ENCODE results near the gene SSH2.

SSH2 gene

DNA sequence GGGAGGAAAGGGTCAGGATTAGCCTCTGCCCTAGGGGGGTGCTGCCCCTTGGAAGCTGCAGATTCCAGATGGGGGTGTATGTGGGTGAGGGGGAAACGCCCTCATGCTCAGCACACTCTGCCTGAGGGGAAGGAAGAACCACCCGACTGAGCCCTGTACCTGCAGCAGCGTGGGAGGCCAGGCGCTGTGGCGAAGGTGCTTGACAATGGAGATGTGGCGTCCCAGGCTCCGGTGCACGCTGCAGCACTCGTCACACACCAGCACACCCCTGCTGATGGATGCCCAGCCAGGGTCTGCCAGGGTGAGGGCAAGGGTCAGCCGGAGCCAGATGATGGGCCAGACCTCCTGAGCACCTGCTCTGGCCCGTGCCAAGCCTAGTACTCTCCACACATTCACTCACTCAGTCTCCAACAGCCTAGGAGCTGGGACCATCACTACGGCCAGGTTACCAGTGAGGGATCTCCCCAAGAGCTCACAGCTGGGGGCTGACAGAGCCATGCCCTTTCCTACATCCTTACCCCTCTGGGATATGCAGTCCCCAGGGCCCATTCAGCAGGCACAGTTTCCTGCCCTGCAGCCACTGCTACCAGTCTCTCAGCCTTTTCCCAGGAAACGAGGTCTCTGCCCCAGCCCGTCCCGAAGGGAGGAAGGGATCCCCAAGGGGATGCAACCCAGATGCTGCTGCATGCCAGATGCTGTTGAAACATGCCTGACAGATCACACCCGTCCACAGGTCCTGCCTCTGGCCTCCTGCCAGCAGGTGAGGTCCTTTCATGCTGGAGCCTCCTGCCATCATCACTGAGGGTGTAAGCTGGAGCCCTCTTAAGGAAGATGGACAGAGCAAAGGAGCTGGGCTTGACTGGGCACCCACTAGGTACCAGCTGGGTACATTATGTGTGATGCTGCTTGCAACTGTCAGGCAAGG, 346.4 kb downstream of the SSH2 start:
- Histone ChIP-seq H3K4me1 (ENCODE audit: insufficient read depth, low read length) (peaks cover 32% of the 10 kb centered on the region), H3K9ac (ENCODE audit: low read depth, low read length) (no peak overlapping the region), H3K27me3 (ENCODE audit: insufficient read depth, low read length) (0 out of 2 replicates have a peak, but pooled peaks cover 4% of the 10 kb centered on the region), H3K4me3 (ENCODE audit: low read length) (no peak overlapping the region), H3K27ac (ENCODE audit: low read depth, low read length) (no peak overlapping the region), H3K36me3 (ENCODE audit: insufficient read depth, low read length) (peaks cover 16% of the 10 kb centered on the region), H3K9me3 (ENCODE audit: insufficient read depth, low read depth, low read length) (no peaks in the 10 kb centered on the region)
- whole genome bisulfite sequencing = 93% methylated on average over 16 of the region's 16 CpGs

DNA sequence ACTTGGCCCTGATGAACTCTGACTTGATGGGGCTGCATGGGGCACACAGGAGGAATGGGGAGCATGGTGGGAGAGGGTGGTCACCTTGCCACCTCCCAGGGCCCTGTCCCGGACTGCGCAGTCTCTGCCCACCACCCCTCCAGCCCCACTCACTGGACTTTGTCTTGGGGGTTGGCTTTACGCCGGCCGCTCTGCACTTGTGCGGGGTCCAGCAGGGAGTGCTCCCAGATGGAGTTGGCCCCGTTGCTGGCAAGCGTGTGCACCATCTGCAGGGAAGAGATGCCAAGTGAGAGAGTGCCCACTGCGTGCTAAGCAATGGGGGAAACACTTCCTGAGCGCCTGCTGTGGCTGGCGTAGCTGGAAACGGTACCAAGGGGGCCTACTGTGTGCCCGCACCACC, 347.3 kb downstream of the SSH2 start:
- WGBS = 96% methylated on average over 13 of the region's 13 CpGs
- Histone ChIP-seq H3K9me3 (ENCODE audit: insufficient read depth, low read depth, low read length) (no peaks in the 10 kb centered on the region), H3K27ac (ENCODE audit: low read depth, low read length) (no peak overlapping the region), H3K9ac (ENCODE audit: low read depth, low read length) (no peak overlapping the region), H3K36me3 (ENCODE audit: insufficient read depth, low read length) (peaks cover 23% of the 10 kb centered on the region), H3K4me1 (ENCODE audit: insufficient read depth, low read length) (peaks cover 26% of the 10 kb centered on the region), H3K27me3 (ENCODE audit: insufficient read depth, low read length) (no peaks in the 10 kb centered on the region), H3K4me3 (ENCODE audit: low read length) (no peak overlapping the region)

DNA sequence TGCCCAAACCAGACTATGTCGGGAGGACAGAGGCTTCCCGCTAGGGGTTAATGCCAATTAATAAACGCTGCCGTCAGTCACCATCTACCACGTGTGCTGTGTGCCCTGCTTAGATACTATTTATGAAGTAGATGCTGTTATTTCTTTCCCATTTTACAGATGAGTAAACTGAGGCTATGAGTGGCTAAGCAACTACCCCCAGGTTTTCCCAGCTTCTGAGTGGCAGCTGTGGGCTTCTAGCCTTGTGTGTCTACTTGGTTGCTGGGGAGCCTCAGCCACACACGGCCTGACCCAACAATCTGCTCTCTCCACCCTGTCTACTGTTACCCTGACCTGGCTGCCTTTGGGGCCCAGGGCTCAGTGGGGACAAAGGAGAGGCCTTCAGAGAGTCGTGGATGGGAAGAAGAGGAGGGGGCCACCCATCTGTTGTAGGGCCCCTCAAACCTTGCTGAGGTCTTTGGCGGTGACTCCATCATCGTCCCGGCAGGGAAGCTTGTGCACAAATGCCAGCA, 347.7 kb downstream of the SSH2 start:
- H3K9me3 ChIP-seq (ENCODE audit: insufficient read depth, low read depth, low read length) = no peaks in the 10 kb centered on the region
- no peak overlapping the region for H3K4me3 ChIP-seq (ENCODE audit: low read length)
- 94% methylated on average over 10 of the region's 10 CpGs for WGBS
- H3K27me3 ChIP-seq (ENCODE audit: insufficient read depth, low read length) = no peaks in the 10 kb centered on the region
- no peak overlapping the region for H3K27ac ChIP-seq (ENCODE audit: low read depth, low read length)
- peaks cover 27% of the 10 kb centered on the region for H3K36me3 ChIP-seq (ENCODE audit: insufficient read depth, low read length)
- no peak overlapping the region for H3K9ac ChIP-seq (ENCODE audit: low read depth, low read length)
- peaks cover 24% of the 10 kb centered on the region for H3K4me1 ChIP-seq (ENCODE audit: insufficient read depth, low read length)

DNA sequence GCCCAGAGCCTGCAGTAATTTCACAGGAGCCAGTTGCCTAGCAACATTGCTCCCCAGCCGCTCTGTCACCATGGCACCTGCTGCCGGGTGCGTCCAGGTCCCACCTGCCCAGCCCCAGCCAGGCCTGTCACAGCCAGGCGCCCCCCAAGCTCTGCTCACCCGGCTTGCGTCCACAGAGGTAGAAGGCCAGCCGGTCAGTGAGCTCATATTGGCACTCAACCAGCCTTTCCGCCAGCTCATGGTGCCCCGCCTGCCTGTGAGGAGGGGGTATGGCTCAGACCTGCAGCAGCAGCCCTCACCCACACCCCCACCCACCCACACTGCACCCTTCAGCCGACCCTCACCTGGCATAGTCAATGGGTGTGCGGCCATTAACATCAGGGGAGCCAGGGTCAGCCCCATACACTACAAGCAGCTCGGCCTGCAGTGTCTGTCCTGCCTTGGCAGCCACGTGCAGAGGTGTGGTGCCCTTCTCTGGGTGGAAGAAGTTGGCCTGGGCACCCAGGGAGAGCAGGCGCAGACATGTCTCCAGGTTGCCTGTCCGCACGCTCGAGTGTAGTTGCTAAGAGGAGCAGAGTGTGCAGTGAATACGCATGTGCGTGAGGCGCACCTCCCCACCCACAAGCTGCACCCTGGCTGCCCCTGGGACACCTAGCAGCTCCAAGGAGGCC, 348.3 kb downstream of the SSH2 start:
- Histone ChIP-seq H3K4me1 (ENCODE audit: insufficient read depth, low read length) (peaks cover 24% of the 10 kb centered on the region), H3K9ac (ENCODE audit: low read depth, low read length) (no peak overlapping the region), H3K27me3 (ENCODE audit: insufficient read depth, low read length) (no peaks in the 10 kb centered on the region), H3K36me3 (ENCODE audit: insufficient read depth, low read length) (peaks cover 30% of the 10 kb centered on the region), H3K27ac (ENCODE audit: low read depth, low read length) (no peak overlapping the region), H3K4me3 (ENCODE audit: low read length) (no peak overlapping the region), H3K9me3 (ENCODE audit: insufficient read depth, low read depth, low read length) (no peaks in the 10 kb centered on the region)
- WGBS = 96% methylated on average over 20 of the region's 20 CpGs

DNA sequence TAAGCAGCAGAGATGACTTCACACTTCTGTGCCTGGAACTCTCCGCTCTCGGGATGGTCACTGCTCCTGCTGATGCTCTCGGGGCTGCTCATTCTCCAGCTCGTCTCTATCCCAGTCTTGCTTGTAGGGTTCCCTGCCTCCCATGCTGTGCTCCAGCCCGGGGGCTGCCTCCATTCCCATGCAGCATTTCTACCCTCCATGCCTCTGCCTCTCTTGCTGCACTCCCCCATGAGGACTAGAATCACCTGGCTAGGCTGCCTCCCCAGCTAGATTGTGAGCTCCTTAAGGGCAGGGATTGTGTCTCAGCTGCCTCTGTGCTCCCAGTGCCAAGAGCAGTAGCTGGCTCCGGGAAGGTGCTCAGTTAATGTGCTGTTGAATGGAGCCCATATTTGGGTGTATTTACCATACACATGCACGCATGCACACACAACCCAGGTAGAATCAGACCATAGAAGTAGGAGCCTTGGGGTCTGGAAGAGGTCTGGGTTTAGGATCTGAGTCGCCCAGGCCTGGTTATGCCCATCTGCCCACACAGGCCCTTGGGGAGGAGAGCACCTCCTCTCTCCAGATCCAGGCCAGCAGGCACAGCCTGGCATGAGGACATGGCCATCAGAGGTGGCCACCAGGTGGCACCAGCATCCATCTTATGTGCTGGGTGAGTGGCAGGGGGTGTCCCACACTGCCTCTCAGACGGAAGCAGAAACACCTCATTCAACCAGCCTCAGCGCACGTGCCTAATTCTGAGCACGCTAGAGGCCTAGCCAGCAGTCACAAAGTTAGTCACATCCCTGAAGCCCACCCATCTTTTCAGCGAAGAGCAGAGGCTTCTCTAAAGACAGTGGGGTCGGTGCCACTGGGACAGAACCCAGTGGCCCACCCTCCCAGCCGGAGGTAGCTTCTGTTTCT, 349.9 kb downstream of the SSH2 start:
- H3K27me3 ChIP-seq (ENCODE audit: insufficient read depth, low read length) = no peaks in the 10 kb centered on the region
- H3K27ac ChIP-seq (ENCODE audit: low read depth, low read length) = no peak overlapping the region
- WGBS = 70% methylated on average over 15 of the region's 15 CpGs
- no peak overlapping the region for H3K9ac ChIP-seq (ENCODE audit: low read depth, low read length)
- peaks cover 41% of the 10 kb centered on the region for H3K36me3 ChIP-seq (ENCODE audit: insufficient read depth, low read length)
- peaks cover 15% of the 10 kb centered on the region for H3K4me1 ChIP-seq (ENCODE audit: insufficient read depth, low read length)
- H3K4me3 ChIP-seq (ENCODE audit: low read length) = no peak overlapping the region
- H3K9me3 ChIP-seq (ENCODE audit: insufficient read depth, low read depth, low read length) = no peaks in the 10 kb centered on the region

DNA sequence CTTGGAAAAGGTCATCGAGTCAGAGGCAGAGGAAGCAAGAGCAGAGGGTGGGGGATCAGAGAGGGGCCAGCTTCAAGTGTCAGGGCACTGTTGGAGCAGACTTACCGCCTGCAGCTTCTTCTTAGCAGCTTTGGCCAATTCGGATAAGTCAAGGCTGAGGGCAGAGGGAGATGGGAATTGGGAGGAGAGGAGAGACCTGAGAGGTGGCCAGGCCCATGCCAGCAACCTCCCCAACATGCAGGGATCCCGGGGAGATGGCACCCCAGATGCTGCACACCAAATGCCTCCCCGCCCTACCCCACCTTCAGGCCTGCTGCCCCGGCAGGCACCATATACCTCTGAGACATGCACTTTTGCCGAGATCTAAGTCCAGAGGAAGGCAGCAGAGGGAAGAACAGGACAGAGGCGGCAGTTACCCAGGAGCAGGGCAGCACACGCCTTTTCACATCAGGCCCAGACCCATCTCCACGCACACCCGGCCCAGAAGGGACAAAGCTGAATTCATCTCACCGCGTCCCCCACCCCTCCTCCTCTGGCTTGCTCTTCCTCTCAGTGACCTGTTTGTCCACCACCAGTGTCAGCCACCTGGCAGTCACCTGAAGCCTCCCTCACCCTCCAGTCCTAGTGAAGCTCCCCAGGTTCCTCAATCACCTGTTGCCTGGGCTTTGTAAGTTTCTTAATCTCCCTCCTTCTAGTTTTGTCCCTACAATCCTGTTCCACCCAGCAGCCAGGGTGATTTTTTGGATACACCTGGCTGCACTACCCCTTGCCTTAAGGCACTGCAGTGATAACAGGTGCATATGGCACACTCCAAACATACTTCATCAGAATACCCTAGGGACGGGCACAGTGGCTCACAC, 351.2 kb downstream of the SSH2 start:
- WGBS = 95% methylated on average over 14 of the region's 14 CpGs
- peaks cover 3% of the 10 kb centered on the region; the same call in 1 of the 2 replicates for H3K4me1 ChIP-seq (ENCODE audit: insufficient read depth, low read length)
- H3K9ac ChIP-seq (ENCODE audit: low read depth, low read length) = no peak overlapping the region
- H3K36me3 ChIP-seq (ENCODE audit: insufficient read depth, low read length) = peaks cover 50% of the 10 kb centered on the region
- H3K27ac ChIP-seq (ENCODE audit: low read depth, low read length) = no peak overlapping the region
- H3K9me3 ChIP-seq (ENCODE audit: insufficient read depth, low read depth, low read length) = no peaks in the 10 kb centered on the region
- H3K27me3 ChIP-seq (ENCODE audit: insufficient read depth, low read length) = no peaks in the 10 kb centered on the region
- H3K4me3 ChIP-seq (ENCODE audit: low read length) = no peak overlapping the region

DNA sequence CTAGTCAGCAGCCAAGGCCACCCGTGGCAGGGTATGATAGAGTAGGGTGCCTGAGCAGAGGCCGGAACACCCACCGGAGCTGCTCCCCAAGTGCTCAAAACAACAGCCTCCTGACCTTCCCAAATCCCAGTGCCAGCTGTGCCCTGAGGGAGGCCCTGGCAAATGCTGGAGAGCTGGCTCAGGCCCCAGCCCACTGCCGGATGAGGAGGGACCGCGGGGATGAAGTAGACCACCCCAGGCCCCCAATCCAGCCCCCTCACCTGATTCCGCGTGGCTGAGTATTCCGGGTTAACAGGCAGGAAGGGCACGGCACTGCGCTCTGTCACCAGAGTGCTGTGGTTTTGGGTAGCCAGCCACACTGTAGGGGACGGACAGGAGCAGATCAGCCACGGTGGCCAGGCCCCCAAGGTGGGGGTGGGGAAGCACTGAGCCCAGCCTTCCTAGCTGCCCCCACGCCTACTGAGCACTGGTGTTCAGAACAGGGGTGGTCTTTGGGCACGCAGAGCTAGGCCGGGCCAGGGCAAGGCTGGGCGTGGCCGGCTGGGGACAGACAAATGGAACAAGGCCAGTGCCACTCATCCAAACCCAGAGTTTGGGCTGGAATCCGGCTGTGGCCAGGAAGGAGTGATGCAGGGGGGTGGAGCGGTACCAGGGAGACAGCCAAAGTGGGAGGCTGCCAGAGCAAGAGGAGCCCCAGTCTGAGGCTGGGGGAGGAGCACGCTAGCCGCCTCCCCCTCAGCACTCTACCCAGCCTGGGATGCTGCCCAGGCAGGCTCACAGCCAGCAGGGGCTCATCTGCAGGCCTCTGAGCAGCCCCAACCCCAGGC, 352.4 kb downstream of the SSH2 start:
- no peaks in the 10 kb centered on the region for H3K27me3 ChIP-seq (ENCODE audit: insufficient read depth, low read length)
- 95% methylated on average over 22 of the region's 22 CpGs for WGBS
- H3K4me1 ChIP-seq (ENCODE audit: insufficient read depth, low read length) = peaks cover 4% of the 10 kb centered on the region; the same call in 1 of the 2 replicates
- peaks cover 48% of the 10 kb centered on the region for H3K36me3 ChIP-seq (ENCODE audit: insufficient read depth, low read length)
- no peak overlapping the region for H3K27ac ChIP-seq (ENCODE audit: low read depth, low read length)
- H3K4me3 ChIP-seq (ENCODE audit: low read length) = no peak overlapping the region
- no peak overlapping the region for H3K9ac ChIP-seq (ENCODE audit: low read depth, low read length)
- H3K9me3 ChIP-seq (ENCODE audit: insufficient read depth, low read depth, low read length) = no peaks in the 10 kb centered on the region

DNA sequence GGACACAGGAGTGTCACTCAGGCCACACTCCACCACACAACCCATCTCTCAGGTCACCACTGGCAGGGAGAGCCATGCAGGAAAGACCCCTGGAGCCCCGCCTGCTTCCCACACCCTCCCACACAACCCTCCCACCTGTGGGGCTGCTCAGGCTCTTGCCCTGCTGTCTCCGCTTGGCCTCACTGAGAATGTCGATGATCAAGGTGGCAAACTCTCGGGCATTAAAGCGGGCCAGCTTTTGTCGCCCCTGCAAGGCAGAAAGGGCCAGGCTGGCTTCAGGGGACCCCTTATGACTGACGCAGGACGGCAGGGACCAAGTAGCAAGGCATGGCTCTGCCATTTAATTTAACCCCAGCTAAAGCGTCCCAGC, 353.0 kb downstream of the SSH2 start:
- Histone ChIP-seq H3K36me3 (ENCODE audit: insufficient read depth, low read length) (peaks cover 42% of the 10 kb centered on the region), H3K4me3 (ENCODE audit: low read length) (no peak overlapping the region), H3K9me3 (ENCODE audit: insufficient read depth, low read depth, low read length) (no peaks in the 10 kb centered on the region), H3K4me1 (ENCODE audit: insufficient read depth, low read length) (peaks cover 4% of the 10 kb centered on the region; the same call in 1 of the 2 replicates), H3K27ac (ENCODE audit: low read depth, low read length) (no peak overlapping the region), H3K9ac (ENCODE audit: low read depth, low read length) (no peak overlapping the region), H3K27me3 (ENCODE audit: insufficient read depth, low read length) (peaks cover 5% of the 10 kb centered on the region)
- 95% methylated on average over 9 of the region's 9 CpGs for WGBS

DNA sequence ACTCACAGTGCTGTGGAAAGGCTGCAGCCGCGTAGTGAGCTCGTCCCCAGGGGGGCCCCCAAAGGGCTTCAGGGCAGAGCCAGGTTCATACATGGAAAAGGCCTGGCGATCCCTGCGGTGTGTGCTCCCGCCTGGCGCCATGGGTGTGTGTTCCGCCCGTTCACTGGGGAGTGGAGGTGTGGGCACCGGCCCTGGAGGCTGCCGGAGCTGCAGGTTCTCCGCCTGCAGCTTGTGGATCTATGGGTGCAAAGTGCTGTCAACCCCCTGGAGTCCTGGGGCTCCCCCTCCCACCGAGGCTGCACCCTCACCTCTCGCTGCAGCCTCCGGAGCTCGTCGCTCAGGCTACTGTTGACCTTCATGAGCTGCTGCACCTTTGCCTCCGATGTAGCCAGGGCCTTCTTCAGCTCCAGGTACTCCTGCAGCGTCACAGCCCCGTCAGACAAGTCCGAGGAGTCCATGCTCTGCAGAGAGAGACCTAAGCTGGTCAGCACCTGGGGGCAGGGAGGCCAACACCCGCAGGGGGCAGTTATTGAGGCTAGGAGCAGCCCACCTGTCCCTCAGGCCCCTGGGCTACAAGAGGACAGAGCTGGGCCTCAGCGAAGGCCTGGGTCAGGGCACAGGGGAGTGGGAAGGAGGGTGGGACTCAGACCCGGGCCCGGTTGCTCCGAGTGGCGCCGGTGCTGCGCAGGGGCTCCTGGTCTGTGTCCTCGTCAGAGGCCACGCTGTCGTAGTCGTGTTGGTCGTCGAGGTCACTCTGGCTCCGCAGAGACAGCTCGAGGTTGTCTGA, 353.6 kb downstream of the SSH2 start:
- no peak overlapping the region for H3K4me3 ChIP-seq (ENCODE audit: low read length)
- H3K36me3 ChIP-seq (ENCODE audit: insufficient read depth, low read length) = peaks cover 39% of the 10 kb centered on the region
- peaks cover 10% of the 10 kb centered on the region for H3K27me3 ChIP-seq (ENCODE audit: insufficient read depth, low read length)
- peaks cover 4% of the 10 kb centered on the region; the same call in 1 of the 2 replicates for H3K4me1 ChIP-seq (ENCODE audit: insufficient read depth, low read length)
- no peak overlapping the region for H3K27ac ChIP-seq (ENCODE audit: low read depth, low read length)
- no peaks in the 10 kb centered on the region for H3K9me3 ChIP-seq (ENCODE audit: insufficient read depth, low read depth, low read length)
- WGBS = 96% methylated on average over 37 of the region's 37 CpGs
- H3K9ac ChIP-seq (ENCODE audit: low read depth, low read length) = no peak overlapping the region
